Activated CD8-positive, alpha-beta memory T cell treated with anti-CD3 and anti-CD28 coated beads, Interleukin-2, amount 50 U/mL, for 1 hour (primary cell): ENCODE results near the gene ROBO2.

Source experiments
- DNase-seq: peaks from one replicate; pipeline ENCODE4 v3.0.0-alpha.2; 2020; ENCODE audit errors: extremely low read depth

The ROBO2 gene

GRCh38 chr3:77190374-77190773 lies 150.5 kb downstream of the ROBO2 start:
- no peak for DNase-seq

GRCh38 chr3:77191014-77191413 lies 151.1 kb downstream of the ROBO2 start:
- DNase-seq: no peak

- no peak for DNase-seq
Measured at GRCh38 chr3:77191640-77192039, 151.7 kb downstream of the ROBO2 start.

GRCh38 chr3:77195766-77196545 lies 156.1 kb downstream of the ROBO2 start:
- no peak for DNase-seq

GRCh38 chr3:77197408-77197807 lies 157.5 kb downstream of the ROBO2 start:
- no peak for DNase-seq

GRCh38 chr3:77203851-77204250 lies 164.0 kb downstream of the ROBO2 start:
- no peak for DNase-seq

- no peak for DNase-seq
Measured at GRCh38 chr3:77204788-77205187, 164.9 kb downstream of the ROBO2 start.

- DNase-seq: no peak
Measured at GRCh38 chr3:77207753-77208152, 167.9 kb downstream of the ROBO2 start.

GRCh38 chr3:77222701-77223100 lies 182.8 kb downstream of the ROBO2 start:
- DNase-seq: no peak

GRCh38 chr3:77227567-77227966 lies 187.7 kb downstream of the ROBO2 start:
- no peak for DNase-seq

GRCh38 chr3:77232557-77232956 lies 192.7 kb downstream of the ROBO2 start:
- no peak for DNase-seq

- no peak for DNase-seq
Measured at GRCh38 chr3:77234004-77234403, 194.1 kb downstream of the ROBO2 start.

- DNase-seq: no peak
Measured at GRCh38 chr3:77236118-77236517, 196.2 kb downstream of the ROBO2 start.

GRCh38 chr3:77240072-77240650 lies 200.3 kb downstream of the ROBO2 start:
- no peak for DNase-seq

GRCh38 chr3:77242371-77242770 lies 202.5 kb downstream of the ROBO2 start:
- DNase-seq: no peak

GRCh38 chr3:77244981-77245380 lies 205.1 kb downstream of the ROBO2 start:
- DNase-seq: no peak

GRCh38 chr3:77247061-77247460 lies 207.2 kb downstream of the ROBO2 start:
- DNase-seq: no peak

GRCh38 chr3:77247817-77248216 lies 207.9 kb downstream of the ROBO2 start:
- DNase-seq: no peak

GRCh38 chr3:77248420-77248819 lies 208.5 kb downstream of the ROBO2 start:
- no peak for DNase-seq

GRCh38 chr3:77251136-77251535 lies 211.2 kb downstream of the ROBO2 start:
- no peak for DNase-seq

GRCh38 chr3:77254967-77255831 lies 215.3 kb downstream of the ROBO2 start:
- DNase-seq: no peak
